ENCODE measurements around the gene KIF5B. TPM values are rescaled to one million over a fixed set of nuclear protein-coding genes. Genes with fewer than 3 reads are reported as not detected.
"Not testable (repeated sequence)": the region's sequence is repeated elsewhere in the genome, so short reads cannot be mapped to it uniquely, and the experiment has no call there.

The KIF5B gene
- total and polyA plus RNA-seq, 3 donors from 2014 or later = 49.5 to 122 (median 108) TPM

DNA sequence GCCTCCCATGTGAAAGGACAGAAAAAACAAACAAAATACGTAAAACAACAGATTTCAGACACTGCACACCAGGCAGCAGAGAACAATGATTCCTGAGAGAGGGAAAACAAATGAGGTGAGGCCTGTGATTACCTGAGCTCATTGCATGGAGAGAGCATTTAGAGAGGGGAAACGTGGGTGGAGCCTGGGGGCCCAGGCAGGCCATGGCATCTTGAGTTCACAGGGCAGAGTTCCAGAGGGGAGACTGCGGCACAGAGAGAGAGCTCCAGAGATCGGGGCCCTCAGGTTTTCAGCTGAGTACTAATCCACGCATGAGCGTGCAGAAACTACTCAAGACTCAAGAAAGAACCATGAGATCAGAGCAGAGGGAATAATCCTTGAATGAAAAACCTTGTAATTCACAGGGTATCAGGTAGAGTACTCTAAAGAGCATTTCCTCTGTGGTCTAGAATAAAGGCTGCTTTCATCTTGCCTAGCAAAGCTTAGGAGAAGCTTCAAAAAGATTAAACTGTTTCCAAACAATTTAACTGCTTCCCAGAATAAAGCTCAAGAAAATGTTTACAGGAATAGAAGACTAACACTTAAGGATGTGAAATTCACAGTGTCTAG lies 81.0 kb downstream of the KIF5B start:
- Histone ChIP-seq H3K36me3 (ENCODE audit: low read depth, missing control alignments) (no peaks in the 10 kb centered on the region), H3K4me3 (no peak overlapping the region), H3K27ac (no peak overlapping the region), H3K27me3 (no peaks in the 10 kb centered on the region), H3K4me1 (no peaks in the 10 kb centered on the region), H3K9me3 (no peaks in the 10 kb centered on the region)
- TF ChIP-seq, protein P1, sequence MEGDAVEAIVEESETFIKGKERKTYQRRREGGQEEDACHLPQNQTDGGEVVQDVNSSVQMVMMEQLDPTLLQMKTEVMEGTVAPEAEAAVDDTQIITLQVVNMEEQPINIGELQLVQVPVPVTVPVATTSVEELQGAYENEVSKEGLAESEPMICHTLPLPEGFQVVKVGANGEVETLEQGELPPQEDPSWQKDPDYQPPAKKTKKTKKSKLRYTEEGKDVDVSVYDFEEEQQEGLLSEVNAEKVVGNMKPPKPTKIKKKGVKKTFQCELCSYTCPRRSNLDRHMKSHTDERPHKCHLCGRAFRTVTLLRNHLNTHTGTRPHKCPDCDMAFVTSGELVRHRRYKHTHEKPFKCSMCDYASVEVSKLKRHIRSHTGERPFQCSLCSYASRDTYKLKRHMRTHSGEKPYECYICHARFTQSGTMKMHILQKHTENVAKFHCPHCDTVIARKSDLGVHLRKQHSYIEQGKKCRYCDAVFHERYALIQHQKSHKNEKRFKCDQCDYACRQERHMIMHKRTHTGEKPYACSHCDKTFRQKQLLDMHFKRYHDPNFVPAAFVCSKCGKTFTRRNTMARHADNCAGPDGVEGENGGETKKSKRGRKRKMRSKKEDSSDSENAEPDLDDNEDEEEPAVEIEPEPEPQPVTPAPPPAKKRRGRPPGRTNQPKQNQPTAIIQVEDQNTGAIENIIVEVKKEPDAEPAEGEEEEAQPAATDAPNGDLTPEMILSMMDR (IDR thresholded peaks at IDR 0.05) = no peak
- TF ChIP-seq POLR2A (IDR thresholded peaks at IDR 0.05) = no peak
- DNase-seq = no peak
- WGBS, 2 donors = 91 to 93% methylated on average over 6 of the region's 6 CpGs
- intact Hi-C loops (cut with DNase I; ENCODE audit: low total_unique reads) = no loop called here

DNA sequence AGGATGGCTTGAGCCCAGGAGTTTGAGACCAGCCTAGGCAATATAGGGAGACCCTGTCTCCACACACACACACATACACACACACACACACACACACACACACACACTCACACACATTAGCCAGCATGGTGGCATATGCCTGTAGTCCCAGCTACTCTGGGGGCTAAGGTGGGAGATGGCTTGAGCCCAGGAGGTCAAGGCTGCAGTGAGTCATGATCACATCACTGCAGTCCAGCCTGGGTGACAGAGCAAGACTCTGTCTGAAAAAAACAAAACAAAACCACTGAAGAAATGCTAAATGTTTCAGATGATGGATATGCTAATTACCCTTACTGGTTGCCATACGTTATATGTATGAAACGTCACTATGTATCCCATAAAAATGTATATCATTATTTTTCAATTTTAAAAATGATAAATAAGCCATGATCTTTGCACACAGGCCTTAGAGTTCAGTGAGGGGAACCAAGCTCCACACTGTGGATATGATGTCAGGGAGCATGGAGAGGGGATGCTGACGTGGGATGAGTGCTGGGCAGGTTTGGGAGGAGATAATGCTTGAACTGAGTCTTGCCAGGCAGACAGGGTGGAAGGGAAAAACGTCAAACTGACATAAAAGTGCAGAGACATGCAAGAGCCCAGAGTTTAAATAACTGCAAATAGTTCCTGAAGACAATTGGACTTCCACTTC lies 81.6 kb downstream of the KIF5B start:
- intact Hi-C loops (cut with DNase I; ENCODE audit: low total_unique reads) = no loop called here
- TF ChIP-seq POLR2A (IDR thresholded peaks at IDR 0.05) = no peak
- TF ChIP-seq, protein P1 (IDR thresholded peaks at IDR 0.05) = no peak
- 84 to 86% methylated on average over 4 of the region's 4 CpGs for WGBS, 2 donors
- no peaks in the 10 kb centered on the region for H3K27me3 ChIP-seq
- H3K9me3 ChIP-seq = no peaks in the 10 kb centered on the region
- no peaks in the 10 kb centered on the region for H3K4me1 ChIP-seq
- H3K36me3 ChIP-seq (ENCODE audit: low read depth, missing control alignments) = no peaks in the 10 kb centered on the region
- no peak overlapping the region for H3K27ac ChIP-seq
- no peak overlapping the region for H3K4me3 ChIP-seq
- DNase-seq = no peak

DNA sequence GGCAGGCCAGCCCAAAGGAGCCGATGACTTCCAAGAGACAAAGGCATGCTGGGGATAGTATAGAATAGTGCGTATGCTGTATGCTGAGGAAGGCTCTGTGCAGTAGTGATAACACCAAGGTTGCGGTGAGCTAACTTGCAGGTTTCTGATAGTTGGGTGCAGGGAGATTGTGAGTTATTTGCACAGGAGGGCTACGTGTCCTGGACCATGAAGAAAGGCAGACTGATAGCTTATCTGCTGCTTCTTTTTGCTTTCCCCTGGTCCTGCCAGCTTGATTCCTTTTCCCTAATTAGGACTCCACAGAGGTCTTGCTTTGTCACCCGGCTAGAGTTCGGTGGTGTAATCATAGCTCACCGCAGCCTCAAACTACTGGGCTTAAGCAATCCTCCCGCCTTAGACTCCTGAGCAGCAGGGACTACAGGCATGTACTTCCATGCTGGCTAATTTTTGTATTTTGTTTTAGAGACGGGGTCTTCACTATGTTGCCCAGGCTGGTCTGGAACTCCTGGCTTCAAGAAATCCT lies 83.6 kb downstream of the KIF5B start:
- Histone ChIP-seq H3K27ac (no peak overlapping the region), H3K36me3 (ENCODE audit: low read depth, missing control alignments) (no peaks in the 10 kb centered on the region), H3K4me3 (no peak overlapping the region), H3K9me3 (no peaks in the 10 kb centered on the region), H3K27me3 (no peaks in the 10 kb centered on the region), H3K4me1 (no peaks in the 10 kb centered on the region)
- TF ChIP-seq, protein P1 (IDR thresholded peaks at IDR 0.05) = no peak
- TF ChIP-seq POLR2A (IDR thresholded peaks at IDR 0.05) = no peak
- DNase-seq = no peak
- WGBS, 2 donors = 77 to 80% methylated on average over 9 of the region's 9 CpGs
- intact Hi-C loops (cut with DNase I; ENCODE audit: low total_unique reads) = no loop called here

DNA sequence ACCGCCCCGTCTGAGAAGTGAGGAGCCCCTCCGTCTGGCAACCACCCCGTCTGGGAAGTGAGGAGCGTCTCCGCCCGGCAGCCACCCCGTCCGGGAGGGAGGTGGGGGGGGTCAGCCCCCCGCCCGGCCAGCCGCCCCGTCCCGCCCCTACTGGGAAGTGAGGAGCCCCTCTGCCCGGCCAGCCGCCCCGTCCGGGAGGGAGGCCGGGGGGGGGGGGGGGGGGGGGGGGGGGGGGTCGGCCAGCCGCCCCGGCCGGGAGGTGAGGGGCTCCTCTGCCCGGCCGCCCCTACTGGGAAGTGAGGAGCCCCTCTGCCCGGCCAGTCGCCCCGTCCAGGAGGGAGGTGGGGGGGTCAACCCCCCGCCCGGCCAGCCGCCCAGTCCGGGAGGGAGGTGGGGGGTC lies 86.4 kb downstream of the KIF5B start:
- WGBS, 2 donors = no CpG with 5 or more reads among the region's 32 CpGs
- H3K9me3 ChIP-seq; H3K27me3 ChIP-seq; H3K4me3 ChIP-seq; H3K4me1 ChIP-seq; H3K27ac ChIP-seq; H3K36me3 ChIP-seq (ENCODE audit: low read depth, missing control alignments); DNase-seq; intact Hi-C loops (cut with DNase I; ENCODE audit: low total_unique reads): not testable (repeated sequence)

DNA sequence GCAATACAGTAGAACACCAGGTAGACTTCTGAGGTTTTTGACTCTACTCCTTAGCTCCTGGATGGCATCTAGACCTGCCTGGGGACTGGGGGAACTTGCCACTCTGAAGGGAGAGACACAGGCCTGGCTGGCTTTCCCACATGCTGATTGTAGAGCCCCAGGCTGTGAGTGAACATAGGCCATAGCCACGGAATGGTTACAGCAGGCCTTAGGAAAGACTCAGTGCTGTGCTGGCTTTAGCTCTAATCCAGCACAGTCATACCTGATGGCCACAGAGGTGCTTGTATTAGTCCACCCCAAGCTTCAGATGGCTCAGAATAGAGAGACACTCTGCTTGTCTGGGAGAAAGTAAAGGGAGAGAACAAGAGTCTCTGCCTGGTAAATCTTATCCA lies 92.6 kb downstream of the KIF5B start:
- TF ChIP-seq POLR2A (IDR thresholded peaks at IDR 0.05) = no peak
- TF ChIP-seq, protein P1 (IDR thresholded peaks at IDR 0.05) = no peak
- intact Hi-C loops (cut with DNase I; ENCODE audit: low total_unique reads) = no loop called here
- WGBS, 2 donors = 63 to 100% methylated on average over 1 of the region's 1 CpG

More for the DNA sequence above, 92.6 kb downstream of the KIF5B start:
- H3K27me3 ChIP-seq = no peaks in the 10 kb centered on the region
- no peak for DNase-seq
- H3K4me3 ChIP-seq = no peak overlapping the region
- no peaks in the 10 kb centered on the region for H3K4me1 ChIP-seq
- no peaks in the 10 kb centered on the region for H3K9me3 ChIP-seq
- no peaks in the 10 kb centered on the region for H3K36me3 ChIP-seq (ENCODE audit: low read depth, missing control alignments)
- no peak overlapping the region for H3K27ac ChIP-seq

Data from testis (tissue), 3 donors.